HG03097 (cell line): ENCODE data around the gene CARNS1.

Experiments used
- ATAC-seq: cut with Tn5 transposase; IDR thresholded peaks from one replicate; pipeline ENCODE4 v1.9.1; 2021; ENCODE audit not compliant: unreplicated experiment, low FRiP score

The CARNS1 gene

GRCh38 chr11:67415501-67416304, at the start of gene CARNS1:
TSS of gene CARNS1 (plus strand) at chr11:67415678. CDS start at chr11:67416200, 522 bp downstream.
- ATAC-seq = no peak

- no peak for ATAC-seq
Observed at GRCh38 chr11:67365736-67366444, 49.6 kb upstream of the CARNS1 start.

- ATAC-seq = no peak
Observed at GRCh38 chr11:67366546-67366945, 48.9 kb upstream of the CARNS1 start.

GRCh38 chr11:67366961-67367760, 48.3 kb upstream of the CARNS1 start:
- no peak for ATAC-seq

GRCh38 chr11:67367761-67368227, 47.7 kb upstream of the CARNS1 start:
- no peak for ATAC-seq

GRCh38 chr11:67368621-67369020, 46.9 kb upstream of the CARNS1 start:
- ATAC-seq = no peak

- no peak for ATAC-seq
Observed at GRCh38 chr11:67369275-67369674, 46.2 kb upstream of the CARNS1 start.

- no peak for ATAC-seq
Observed at GRCh38 chr11:67369801-67370284, 45.6 kb upstream of the CARNS1 start.

GRCh38 chr11:67370351-67371076, 45.0 kb upstream of the CARNS1 start:
- no peak for ATAC-seq

- no peak for ATAC-seq
Observed at GRCh38 chr11:67371189-67371910, 44.1 kb upstream of the CARNS1 start.

GRCh38 chr11:67371911-67372320, 43.6 kb upstream of the CARNS1 start:
- ATAC-seq = no peak

GRCh38 chr11:67372321-67372992, 43.0 kb upstream of the CARNS1 start:
- no peak for ATAC-seq

GRCh38 chr11:67372993-67373647, 42.4 kb upstream of the CARNS1 start, which contains the start of gene CLCF1:
TSS of gene CLCF1 (minus strand) at chr11:67373598. CDS start at chr11:67373539, 59 bp downstream.
- no peak for ATAC-seq

- no peak for ATAC-seq
Observed at GRCh38 chr11:67373648-67374570, 41.6 kb upstream of the CARNS1 start.

- ATAC-seq = no peak
Observed at GRCh38 chr11:67374571-67375281, 40.8 kb upstream of the CARNS1 start.

GRCh38 chr11:67375320-67376055, 40.0 kb upstream of the CARNS1 start:
- no peak for ATAC-seq
